K562 (cell line): ENCODE data around the gene TOP3A. TPM values are rescaled to one million over a fixed set of nuclear protein-coding genes. Genes with fewer than 3 reads are reported as not detected.

ENCODE experiments used
- ATAC-seq: fragments of 200-7000 bp; cut with Tn5 transposase; 3 replicates; pipeline ENCODE4 v1.9.1; 2020; ENCODE audit warnings: moderate library complexity
- BruUV-seq: library from RNA; stranded (reverse); fragments of 400-500 nt; replicated peaks from 2 replicates; lab custom pipeline; 2021; lab: Mats Ljungman, UMichigan
- CTCF ChIA-PET: fragments of 300-600 bp; formaldehyde crosslinking; extraction: SDS; loops from one replicate; lab custom pipeline; 2021; ENCODE audit warnings: low intra/inter-chr PET ratio; lab: Yijun Ruan, JAX
- POLR2A ChIA-PET: fragments of 300-600, 350-650 bp; sonication (Branson Sonifier 250); formaldehyde crosslinking; extraction: SDS; loops from one replicate; lab custom pipeline; 2021; ENCODE audit warnings: antibody characterized with exemption, inconsistent platforms; lab: Yijun Ruan, JAX
- DNase-seq, 4 experiments: peaks; one replicate each; pipeline versions ENCODE4 v3.0.0 to v3.0.0-alpha.2; 2011 to 2018; ENCODE audit warnings: low spot score in 3 of 4, mixed read lengths in 3 of 4; ENCODE audit errors: extremely low read depth in 1 of 4
- FAIRE-seq: peaks from 2 replicates; lab custom pipeline; 2011; peaks lifted over from hg19 to GRCh38; lab: Jason Lieb, UNC
- H2AFZ ChIP-seq: 2 replicates; pipeline ENCODE4 v1.6.0; 2011; ENCODE audit warnings: low read depth, low read length, control low read depth, inconsistent platforms
- H3K27ac ChIP-seq: fragments of 200-600 bp; 3 replicates; pipeline ENCODE4 v1.8.0; 2011; ENCODE audit warnings: low read depth, mild to moderate bottlenecking, control low read depth, inconsistent platforms, low read length, moderate library complexity, mixed read lengths; ENCODE audit errors: extremely low read depth
- H3K27me3 ChIP-seq, 2 experiments: fragments of 300-600 bp in 1 of 2; 2 replicates in 1 of 2; 3 replicates in 1 of 2; pipeline versions ENCODE4 v1.6.0 to v1.8.0; 2011; ENCODE audit warnings: inconsistent platforms in 2 of 2, low read length in 2 of 2, mild to moderate bottlenecking in 1 of 2, mixed read lengths in 1 of 2, moderate library complexity in 1 of 2; ENCODE audit not compliant: control insufficient read depth in 2 of 2, insufficient read depth in 2 of 2
- H3K36me3 ChIP-seq: fragments of 300-600 bp; 3 replicates; pipeline ENCODE4 v1.8.0; 2011; ENCODE audit warnings: mild to moderate bottlenecking, low read length, inconsistent platforms; ENCODE audit not compliant: control insufficient read depth, insufficient read depth
- H3K4me1 ChIP-seq, 2 experiments: fragments of 200-600 bp in 1 of 2; replicated peaks in 1 of 2; 2 replicates in 1 of 2; 3 replicates in 1 of 2; pipeline versions ENCODE4 v1.5.1 to v1.8.0; 2011; ENCODE audit warnings: inconsistent platforms in 2 of 2, low read length in 2 of 2, mild to moderate bottlenecking in 1 of 2, mixed read lengths in 1 of 2, moderate library complexity in 1 of 2; ENCODE audit not compliant: control insufficient read depth in 2 of 2, insufficient read depth in 2 of 2
- H3K4me2 ChIP-seq: 2 replicates; pipeline ENCODE4 v1.6.1; 2011; ENCODE audit warnings: low read length, control low read depth, inconsistent platforms, mixed read lengths; ENCODE audit not compliant: insufficient read depth
- H3K4me3 ChIP-seq: fragments of 200-600 bp; sonication (generic), shearing (Covaris generic); 2 replicates; pipeline ENCODE4 v1.5.1; 2016; ENCODE audit warnings: control low read depth, inconsistent platforms
- H3K79me2 ChIP-seq: fragments of 200-600 bp; 3 replicates; pipeline ENCODE4 v1.8.0; 2011; ENCODE audit warnings: low read length, inconsistent platforms; ENCODE audit not compliant: control insufficient read depth, insufficient read depth
- H3K9ac ChIP-seq, 2 experiments: 2 replicates each; pipeline versions ENCODE4 v1.6.0 to v1.6.1; 2011; ENCODE audit warnings: low read depth in 2 of 2, low read length in 2 of 2, control low read depth in 1 of 2, inconsistent platforms in 1 of 2, mild to moderate bottlenecking in 1 of 2, mixed read lengths in 1 of 2; ENCODE audit not compliant: insufficient read depth in 1 of 2
- H3K9me1 ChIP-seq: one replicate; pipeline ENCODE4 v1.6.0; 2011; ENCODE audit warnings: inconsistent platforms, mild to moderate bottlenecking, low read length, moderate library complexity; ENCODE audit not compliant: control insufficient read depth, insufficient read depth
- H3K9me3 ChIP-seq: replicated peaks from 2 replicates; pipeline ENCODE4 v1.5.1; 2011; ENCODE audit warnings: low read depth, low read length, inconsistent platforms; ENCODE audit not compliant: control insufficient read depth, insufficient read depth
- H4K20me1 ChIP-seq: replicated peaks from 2 replicates; pipeline ENCODE4 v1.6.1; 2011; ENCODE audit warnings: low read length, inconsistent platforms, mixed read lengths; ENCODE audit not compliant: control insufficient read depth, insufficient read depth
- ARID1B ChIP-seq: fragments of 450-650 bp; IDR thresholded peaks from 2 replicates; pipeline ENCODE4 v1.6.1; 2016; ENCODE audit warnings: antibody characterized with exemption, mild to moderate bottlenecking, inconsistent platforms
- ATF7 ChIP-seq: fragments of 450-650 bp; IDR thresholded peaks from 2 replicates; pipeline ENCODE4 v1.7.1; 2014; ENCODE audit warnings: mild to moderate bottlenecking, moderate library complexity
- ETV1 ChIP-seq: fragments of 450-650 bp; conservative IDR thresholded peaks from 2 replicates; pipeline ENCODE4 v1.6.1; 2016; ENCODE audit warnings: missing genetic modification characterization, control low read depth, low read depth, missing compliant biosample characterization
- JUN ChIP-seq, 2 experiments: sonication (generic) in 1 of 2; formaldehyde crosslinking in 1 of 2; IDR thresholded peaks; 2 replicates each; pipeline versions ENCODE4 v1.6.1 to v1.8.0; 2012 to 2022; ENCODE audit warnings: borderline replicate concordance in 2 of 2, mild to moderate bottlenecking in 2 of 2, improper control_type of control experiment in 1 of 2, low read depth in 1 of 2, low read length in 1 of 2, missing genetic modification reagents in 1 of 2
- SRSF3 ChIP-seq: fragments of 200-400 bp; formaldehyde crosslinking; IDR thresholded peaks from 2 replicates; pipeline ENCODE4 v1.6.1; 2016; ENCODE audit warnings: mild to moderate bottlenecking, low read length, moderate library complexity; ENCODE audit not compliant: insufficient read depth
- TARDBP ChIP-seq: fragments of 450-650 bp; IDR thresholded peaks from 2 replicates; pipeline ENCODE4 v1.6.1; 2016
- ZNF146 ChIP-seq: IDR thresholded peaks from one replicate; pipeline ENCODE4 v1.6.1; 2018; ENCODE audit warnings: missing compliant biosample characterization; ENCODE audit not compliant: unreplicated experiment
- ZNF263 ChIP-seq: sonication (generic); formaldehyde crosslinking; IDR thresholded peaks from 2 replicates; pipeline ENCODE4 v1.8.0; 2022; ENCODE audit warnings: mild to moderate bottlenecking, missing genetic modification reagents, borderline replicate concordance
- ZNF778 ChIP-seq: fragments of 450-650 bp; formaldehyde crosslinking; IDR thresholded peaks from 2 replicates; pipeline ENCODE4 v1.4.0; 2020; ENCODE audit warnings: mild to moderate bottlenecking, moderate library complexity
- WGBS: fragments of 100-300 bp; shearing (Covaris generic); methylation state at CpG from one replicate; pipeline ENCODE4 v1.1.6; 2016; ENCODE audit warnings: low coverage, mixed read lengths; ENCODE audit not compliant: insufficient coverage; ENCODE audit errors: missing lambda C conversion rate; 5-methylcytosine and 5-hydroxymethylcytosine counted together
- in situ Hi-C: fragments of 300-500 bp; cut with MboI; formaldehyde crosslinking; loops from 4 replicates; pipeline ENCODE4 v1.15.0; 2018; ENCODE audit warnings: inconsistent platforms, mixed read lengths
- intact Hi-C: fragments of 100-400 bp; cut with micrococcal nuclease; formaldehyde crosslinking; loops from 2 replicates; pipeline ENCODE4 v1.14.2; 2022
- polyA plus RNA-seq, 8 experiments: library from polyadenylated mRNA; depleted of rRNA in 4 of 8; stranded (reverse) in 5 of 8; unstranded in 3 of 8; fragments of >200 nt; fragmentation: Nextera tagmentation in 2 of 8; fragmentation: Illumina TruSeq in 1 of 8; extraction: Ambion mirVana in 2 of 8; extraction: Trizol in 1 of 8; gene quantifications; 2 replicates each; pipeline versions ENCODE4 v1.2.1 to v1.2.3, GENCODE V29; 2011 to 2014; ENCODE audit warnings: inconsistent platforms in 1 of 8, missing spikeins in 1 of 8
- total RNA-seq, 7 experiments: library from RNA; depleted of rRNA in 6 of 7; stranded (reverse); fragments of >200 nt in 6 of 7; fragmentation: Illumina TruSeq in 2 of 7; extraction: Trizol in 2 of 7; gene quantifications; 2 replicates each; pipeline versions ENCODE4 v1.2.1 to v1.2.3, GENCODE V29; 2011 to 2021; ENCODE audit warnings: low replicate concordance in 1 of 7
- TF ChIP-seq, protein P1 (sequence below): fragments of 450-650 bp; IDR thresholded peaks from 2 replicates; pipeline ENCODE4 v1.6.1; 2017; ENCODE audit warnings: antibody characterized with exemption

Gene TOP3A
- total and polyA plus RNA-seq, 9 of the 15 experiments (the other 6 are each of a cell fraction or from before 2014, with no cell fraction given): 5.2 to 49.7 (median 24.7) TPM

- no peak for TF ChIP-seq ETV1 (tag)
- TF ChIP-seq, protein P1, sequence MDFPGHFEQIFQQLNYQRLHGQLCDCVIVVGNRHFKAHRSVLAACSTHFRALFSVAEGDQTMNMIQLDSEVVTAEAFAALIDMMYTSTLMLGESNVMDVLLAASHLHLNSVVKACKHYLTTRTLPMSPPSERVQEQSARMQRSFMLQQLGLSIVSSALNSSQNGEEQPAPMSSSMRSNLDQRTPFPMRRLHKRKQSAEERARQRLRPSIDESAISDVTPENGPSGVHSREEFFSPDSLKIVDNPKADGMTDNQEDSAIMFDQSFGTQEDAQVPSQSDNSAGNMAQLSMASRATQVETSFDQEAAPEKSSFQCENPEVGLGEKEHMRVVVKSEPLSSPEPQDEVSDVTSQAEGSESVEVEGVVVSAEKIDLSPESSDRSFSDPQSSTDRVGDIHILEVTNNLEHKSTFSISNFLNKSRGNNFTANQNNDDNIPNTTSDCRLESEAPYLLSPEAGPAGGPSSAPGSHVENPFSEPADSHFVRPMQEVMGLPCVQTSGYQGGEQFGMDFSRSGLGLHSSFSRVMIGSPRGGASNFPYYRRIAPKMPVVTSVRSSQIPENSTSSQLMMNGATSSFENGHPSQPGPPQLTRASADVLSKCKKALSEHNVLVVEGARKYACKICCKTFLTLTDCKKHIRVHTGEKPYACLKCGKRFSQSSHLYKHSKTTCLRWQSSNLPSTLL: no peak
- no peak for TF ChIP-seq ZNF263 (CRISPR knock-in tag)
- TF ChIP-seq ZNF146 (CRISPR knock-in tag): no peak
- TF ChIP-seq SRSF3: no peak
Measured at GRCh38 chr17:18250259-18250658, 64.5 kb downstream of the TOP3A start (continued).

DNA sequence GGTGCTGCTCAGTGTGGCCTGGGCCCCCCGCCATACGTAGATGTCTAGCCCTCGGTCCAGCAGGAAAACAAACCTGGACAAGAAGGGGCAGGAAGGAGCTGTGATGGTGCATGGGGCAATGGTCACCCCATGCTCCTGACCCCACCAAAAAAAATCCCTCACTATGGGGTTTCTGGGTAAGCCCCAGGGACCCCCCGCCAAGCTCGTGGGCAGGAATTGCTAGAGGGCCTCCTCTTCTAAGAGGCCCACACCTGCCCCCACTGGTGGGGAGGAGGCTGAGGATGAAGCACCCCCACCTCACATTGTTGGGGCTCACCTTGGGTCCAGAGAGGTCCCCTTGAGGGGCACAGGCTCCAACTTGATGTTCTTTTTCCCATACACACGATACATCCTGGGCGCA lies 66.0 kb downstream of the TOP3A start:
- intact Hi-C loops: loop anchor here (5.0 kb wide), 1 partner anchor 68 kb away; the partner anchor contains the start of gene SMCR8
- no peak for FAIRE-seq
- peaks cover 69% of the 10 kb centered on the region; the same call in 2 of the 3 replicates for H3K36me3 ChIP-seq

More for the DNA sequence above, 66.0 kb downstream of the TOP3A start:
- Histone ChIP-seq H3K27me3 (no peaks in the 10 kb centered on the region), H2AFZ (no peak overlapping the region), H3K4me2 (no peak overlapping the region), H3K27ac (no peak overlapping the region), H3K79me2 (no peaks in the 10 kb centered on the region), H3K4me1 (peaks cover 3 to 28% of the 10 kb centered on the region in 2 experiments; a peak in 4 of 5 replicates), H3K9ac (no peak overlapping the region), H4K20me1 (peaks cover 3% of the 10 kb centered on the region; the same call in 1 of the 2 replicates), H3K9me3 (no peaks in the 10 kb centered on the region), H3K4me3 (no peak overlapping the region)
- 100% methylated on average over 3 of the region's 7 CpGs for WGBS
- CTCF ChIA-PET: no interaction called here
- no peak for TF ChIP-seq ATF7
- TF ChIP-seq JUN (IDR thresholded peaks at IDR 0.05; ENCODE audit: borderline replicate concordance, low read depth, low read length): no peak
- no peak for TF ChIP-seq JUN (CRISPR knock-in tag; IDR thresholded peaks at IDR 0.05; ENCODE audit: borderline replicate concordance)
- TF ChIP-seq ZNF778 (CRISPR knock-in tag): no peak
- TF ChIP-seq TARDBP: no peak
- TF ChIP-seq ARID1B: no peak
- TF ChIP-seq, all 486 proteins: peak for 0
- peaks cover 2% of the 10 kb centered on the region for H3K9me1 ChIP-seq
- no TSS peak for BruUV-seq
- DNase-seq (no peak), ATAC-seq (no peak)
- POLR2A ChIA-PET: interaction anchor here (0.6 kb wide), 1 partner anchor 21 kb away, joined by 3 read pairs; no protein-coding TSS in a partner anchor
- in situ Hi-C loops: no loop called here
